HG03280 (cell line): Measurements from ENCODE around the gene EPG5.
"Not testable (repeated sequence)": the region's sequence is repeated elsewhere in the genome, so short reads cannot be mapped to it uniquely, and the experiment has no call there.

Source experiments
- ATAC-seq: cut with Tn5 transposase; IDR thresholded peaks from one replicate; pipeline ENCODE4 v1.9.1; 2021; ENCODE audit warnings: mild to moderate bottlenecking, moderate library complexity; ENCODE audit not compliant: unreplicated experiment

Gene EPG5

GRCh38 chr18:45871431-45872084 lies 95.6 kb downstream of the EPG5 start:
- ATAC-seq = no peak

- no peak for ATAC-seq
Measured at GRCh38 chr18:45870419-45870818, 96.7 kb downstream of the EPG5 start.

- ATAC-seq = no peak
Measured at GRCh38 chr18:45865466-45865865, 101.7 kb downstream of the EPG5 start.

- no peak for ATAC-seq
Measured at GRCh38 chr18:45864081-45864480, 103.0 kb downstream of the EPG5 start.

- no peak for ATAC-seq
Measured at GRCh38 chr18:45863469-45863868, 103.7 kb downstream of the EPG5 start.

- no peak for ATAC-seq
Measured at GRCh38 chr18:45861926-45862325, 105.2 kb downstream of the EPG5 start.

GRCh38 chr18:45860971-45861370 lies 106.2 kb downstream of the EPG5 start:
- ATAC-seq = no peak

GRCh38 chr18:45860492-45860891 lies 106.6 kb downstream of the EPG5 start:
- ATAC-seq = no peak

GRCh38 chr18:45859334-45859733 lies 107.8 kb downstream of the EPG5 start:
- ATAC-seq = no peak

GRCh38 chr18:45856531-45856930 lies 110.6 kb downstream of the EPG5 start:
- ATAC-seq = no peak

- ATAC-seq = no peak
Measured at GRCh38 chr18:45854036-45854586, 113.0 kb downstream of the EPG5 start.

GRCh38 chr18:45852631-45853030 lies 114.5 kb downstream of the EPG5 start:
- ATAC-seq = no peak

- no peak for ATAC-seq
Measured at GRCh38 chr18:45851161-45851925, 115.8 kb downstream of the EPG5 start.

- no peak for ATAC-seq
Measured at GRCh38 chr18:45850021-45850420, 117.1 kb downstream of the EPG5 start.

GRCh38 chr18:45849529-45849928 lies 117.6 kb downstream of the EPG5 start:
- ATAC-seq = no peak

GRCh38 chr18:45848643-45849042 lies 118.5 kb downstream of the EPG5 start:
- not testable (repeated sequence) for ATAC-seq

GRCh38 chr18:45847119-45847518 lies 120.0 kb downstream of the EPG5 start:
- no peak for ATAC-seq

- ATAC-seq = no peak
Measured at GRCh38 chr18:45845410-45845809, 121.7 kb downstream of the EPG5 start.

- ATAC-seq = no peak
Measured at GRCh38 chr18:45844938-45845337, 122.2 kb downstream of the EPG5 start.

- no peak for ATAC-seq
Measured at GRCh38 chr18:45843019-45843418, 124.1 kb downstream of the EPG5 start.

- ATAC-seq = no peak
Measured at GRCh38 chr18:45841765-45842442, 125.2 kb downstream of the EPG5 start.
